T1000 (cell line): Measurements from ENCODE around the gene PROS1.

Experiments used
- DNase-seq: peaks from one replicate; lab custom pipeline; 2025; ENCODE audit warnings: mixed read lengths; lab: John Stamatoyannopoulos, UW

PROS1 gene

GRCh38 chr3:93973131-93974126, at the start of gene PROS1:
TSS of gene PROS1 (minus strand) at chr3:93973896. CDS start at chr3:93973749, 147 bp downstream.
- peak; percentile 64 for DNase-seq

DNA sequence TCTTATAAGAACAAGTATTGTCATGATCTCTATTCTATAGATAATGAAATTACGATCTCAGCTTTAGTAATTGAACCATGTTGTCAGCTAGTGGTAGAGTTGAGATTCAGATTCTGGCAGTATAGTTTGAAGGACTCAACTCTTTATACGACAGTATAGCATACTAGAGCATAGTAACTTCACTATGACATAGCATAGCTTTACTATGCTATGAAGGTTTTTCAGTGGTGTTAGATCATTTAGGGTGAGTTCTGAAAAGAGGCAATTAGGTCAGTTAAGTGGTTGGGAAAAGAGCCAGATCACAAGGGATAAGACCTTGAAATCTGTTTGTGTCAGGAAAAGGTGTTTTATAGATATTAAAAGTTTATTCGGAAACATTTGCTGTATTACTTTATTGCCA, 46.6 kb upstream of the PROS1 start:
- DNase-seq: no peak

GRCh38 chr3:94019659-94020058, 46.0 kb upstream of the PROS1 start:
- DNase-seq: no peak

GRCh38 chr3:94015025-94015424, 41.3 kb upstream of the PROS1 start:
- DNase-seq: no peak

GRCh38 chr3:94012185-94012584, 38.5 kb upstream of the PROS1 start:
- no peak for DNase-seq

DNA sequence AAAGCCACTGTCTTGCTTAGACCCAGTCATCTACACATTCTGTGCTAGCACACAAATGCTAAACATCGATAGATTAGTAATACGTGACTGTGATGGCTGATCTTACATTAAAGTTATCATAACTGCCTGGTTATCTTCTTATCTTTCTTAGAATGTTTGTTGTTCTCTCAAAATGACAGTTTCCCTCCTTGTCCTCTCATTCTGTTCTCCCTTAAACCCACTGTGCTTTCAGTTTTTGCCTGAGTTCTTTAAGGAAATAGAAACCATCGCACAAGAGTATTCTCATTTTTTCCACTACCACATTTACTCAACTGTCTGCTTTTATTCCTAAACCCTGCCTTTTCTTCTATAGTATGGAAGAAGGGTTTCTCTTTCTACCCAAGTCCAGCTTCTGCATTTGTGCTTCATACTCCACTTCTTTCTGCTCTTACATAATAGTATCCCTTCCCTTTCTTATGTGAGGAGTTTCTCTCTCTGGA, 37.6 kb upstream of the PROS1 start:
- no peak for DNase-seq

DNA sequence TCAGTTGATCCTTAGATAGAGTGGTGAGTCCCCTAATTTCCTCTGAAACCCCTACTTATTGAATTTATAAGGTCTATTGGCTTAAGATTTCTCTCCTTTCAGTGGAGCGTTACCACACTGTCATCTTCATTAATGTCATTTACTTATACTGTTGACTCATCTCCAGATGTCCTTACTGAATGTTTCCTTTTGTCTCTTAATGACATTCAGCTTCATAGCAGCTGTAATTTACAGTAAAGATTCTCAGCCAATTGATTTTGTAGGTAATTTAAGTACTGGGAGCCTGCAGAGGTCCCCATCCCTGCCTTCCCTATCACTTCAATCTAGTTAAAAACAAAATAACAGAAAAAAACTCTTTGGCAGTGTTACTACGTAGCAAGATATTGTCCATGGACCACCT, 35.9 kb upstream of the PROS1 start:
- no peak for DNase-seq

DNA sequence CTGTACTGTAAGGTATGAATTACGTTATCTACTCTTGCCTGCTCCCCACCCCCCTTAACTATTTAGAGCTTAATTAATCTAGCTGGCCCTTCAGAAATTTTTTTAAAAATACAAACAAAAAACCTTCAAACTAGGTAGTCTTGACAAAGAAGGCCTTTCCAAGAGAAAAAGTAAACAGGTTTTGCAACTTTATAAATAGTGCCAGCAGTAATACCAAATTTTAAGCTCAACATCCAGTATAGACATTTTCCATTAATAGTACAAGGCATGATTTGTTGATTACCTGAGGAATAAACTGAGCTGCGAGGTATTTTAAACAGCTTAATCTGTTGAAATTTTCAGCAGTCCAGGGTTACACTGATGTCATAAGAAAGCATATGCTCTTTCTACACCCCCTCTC, 34.6 kb upstream of the PROS1 start:
- no peak for DNase-seq

GRCh38 chr3:94004301-94004910, 30.7 kb upstream of the PROS1 start:
- no peak for DNase-seq

DNA sequence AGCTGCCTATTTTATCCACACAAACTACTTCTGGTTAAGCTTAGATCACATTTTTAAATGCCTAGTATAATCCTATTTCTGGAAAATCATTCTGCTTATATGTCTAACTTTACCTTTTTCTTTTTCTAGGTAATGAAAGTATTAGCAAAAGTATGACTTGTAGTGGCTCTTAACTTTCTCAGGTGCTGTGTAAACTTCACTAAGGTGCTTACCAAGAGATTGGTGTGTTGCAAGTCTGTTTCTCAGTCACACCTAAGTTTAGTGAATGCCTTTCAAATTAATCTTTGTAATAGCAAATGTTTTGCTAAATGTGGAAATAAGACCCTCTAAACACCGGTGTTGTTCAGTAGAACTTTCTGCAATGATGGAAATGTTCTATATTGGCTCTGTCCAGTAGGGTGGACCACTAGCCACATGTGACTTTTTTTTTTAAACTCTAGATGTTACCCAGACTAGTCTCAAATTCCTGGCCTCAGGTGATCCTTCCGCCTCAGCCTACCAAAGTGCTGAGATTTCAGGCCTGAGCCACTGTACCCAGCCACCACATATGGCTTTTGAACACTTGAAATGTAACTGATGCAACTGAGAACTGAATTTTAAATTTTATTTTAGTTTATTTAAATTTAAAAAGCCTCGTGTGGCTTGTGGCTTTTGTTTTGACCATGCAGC, 28.3 kb upstream of the PROS1 start:
- DNase-seq: no peak

DNA sequence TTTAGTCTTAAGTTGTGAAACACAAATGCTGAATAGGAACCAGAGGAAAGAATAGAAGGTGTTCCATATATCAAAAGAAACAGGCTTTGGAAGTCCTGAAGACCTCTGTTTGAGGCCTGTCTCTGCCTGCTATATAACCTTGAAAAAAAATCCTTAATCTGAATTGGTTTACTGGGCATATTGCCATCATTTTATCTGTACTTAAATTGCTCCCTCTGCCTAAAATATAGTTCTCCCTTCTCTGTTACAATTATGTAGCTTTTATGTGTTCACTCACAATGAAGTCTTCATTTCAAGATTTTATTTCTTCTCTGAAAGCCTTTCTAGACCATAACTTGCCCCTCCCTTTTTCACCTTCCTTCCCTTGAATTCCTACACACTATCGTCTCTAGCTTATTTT, 27.5 kb upstream of the PROS1 start:
- DNase-seq: no peak

DNA sequence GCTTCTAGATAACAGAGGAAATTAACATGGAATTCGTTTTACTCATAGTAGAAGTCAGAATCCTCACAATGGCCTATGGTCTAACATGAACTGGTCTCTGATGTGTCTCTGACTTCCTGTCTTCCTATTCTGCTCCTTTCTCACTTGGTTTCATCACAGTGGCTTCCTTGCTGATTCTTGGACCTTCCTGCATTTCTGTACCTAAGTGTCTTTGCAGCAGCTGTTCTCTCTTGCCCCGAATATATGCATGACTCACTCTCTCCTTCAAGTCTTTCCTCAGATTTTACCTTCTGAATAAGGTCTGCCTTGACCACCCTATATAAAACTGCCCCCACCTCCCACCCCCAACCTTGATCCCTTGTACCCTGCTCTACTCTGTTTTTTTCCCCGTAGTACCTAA, 20.4 kb upstream of the PROS1 start:
- no peak for DNase-seq

GRCh38 chr3:93992207-93992606, 18.5 kb upstream of the PROS1 start:
- no peak for DNase-seq

GRCh38 chr3:93991631-93992030, 17.9 kb upstream of the PROS1 start:
- DNase-seq: no peak

DNA sequence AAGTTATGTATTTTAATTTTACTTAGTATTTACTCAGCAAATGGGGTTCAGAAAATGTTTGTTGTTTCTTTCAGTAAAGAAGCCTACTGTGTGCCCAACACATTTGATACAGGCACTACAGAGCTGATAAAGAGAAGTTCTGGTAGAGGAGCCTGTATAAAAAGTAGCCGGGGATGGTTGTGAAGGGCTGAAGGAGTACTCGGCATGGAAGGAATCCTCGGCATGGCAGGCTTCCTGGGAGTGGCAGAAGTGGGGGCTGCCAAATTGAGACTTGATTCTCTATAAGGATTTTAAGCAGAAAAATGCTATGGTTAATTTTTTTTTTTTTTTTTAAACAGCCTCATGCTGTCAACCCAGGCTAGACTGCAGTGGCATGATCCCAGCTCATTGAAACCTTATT, 15.5 kb upstream of the PROS1 start:
- no peak for DNase-seq

GRCh38 chr3:93988764-93989163, 15.1 kb upstream of the PROS1 start:
- no peak for DNase-seq

DNA sequence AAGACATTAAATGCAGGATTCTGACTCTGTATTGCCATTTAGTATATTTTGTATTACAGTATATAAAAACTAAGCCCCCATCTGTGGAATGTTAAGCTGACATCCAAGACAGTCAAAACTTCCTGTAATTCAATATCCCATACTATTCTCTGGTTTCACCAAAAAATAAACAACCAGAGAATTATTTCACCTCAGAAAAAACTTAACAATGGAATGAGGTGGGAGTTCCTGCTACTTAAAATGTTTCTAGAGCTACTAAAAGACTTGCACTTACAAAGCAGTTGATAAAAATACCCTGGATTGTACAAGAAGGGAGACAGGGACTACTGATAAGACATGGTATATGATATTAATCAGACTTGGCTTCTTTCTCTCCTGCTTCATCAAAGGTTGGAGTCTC, 14.6 kb upstream of the PROS1 start:
- no peak for DNase-seq

DNA sequence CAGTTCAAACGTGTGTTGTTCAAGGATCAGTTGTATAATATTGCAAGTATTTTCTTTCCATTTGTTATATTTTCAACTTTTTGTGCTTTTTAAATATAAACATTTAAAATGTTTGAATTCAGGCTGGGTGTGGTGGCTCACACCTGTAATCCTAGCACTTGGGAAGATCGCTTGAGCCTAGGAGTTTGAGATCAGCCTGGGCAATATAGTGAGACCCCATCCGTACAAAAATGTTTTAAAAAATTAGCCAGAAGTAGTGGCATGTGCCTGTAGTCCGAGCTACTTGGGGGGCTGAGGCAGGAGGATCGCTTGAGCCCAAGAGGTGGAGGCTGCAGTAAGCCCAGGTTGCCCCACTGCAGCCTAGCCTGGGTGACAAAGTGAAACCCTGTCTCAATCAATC, 10.9 kb upstream of the PROS1 start:
- no peak for DNase-seq

GRCh38 chr3:93983408-93983807, 9.7 kb upstream of the PROS1 start:
- no peak for DNase-seq

- DNase-seq: no peak
Observed at GRCh38 chr3:93981649-93982048, 8.0 kb upstream of the PROS1 start.

GRCh38 chr3:93979850-93980676, 6.4 kb upstream of the PROS1 start, which contains the start of gene ARL13B:
TSS of gene ARL13B (plus strand) at chr3:93980155. CDS start at chr3:93980424, 269 bp downstream.
- peak; percentile 95 for DNase-seq

GRCh38 chr3:93969997-93970396, 3.7 kb downstream of the PROS1 start:
- DNase-seq: no peak
